GM21447 (cell line): ENCODE data around the gene TNNT2.

Source experiments
- ATAC-seq: cut with Tn5 transposase; IDR thresholded peaks from one replicate; pipeline ENCODE4 v1.9.1; 2021; ENCODE audit not compliant: unreplicated experiment

TNNT2 gene

DNA sequence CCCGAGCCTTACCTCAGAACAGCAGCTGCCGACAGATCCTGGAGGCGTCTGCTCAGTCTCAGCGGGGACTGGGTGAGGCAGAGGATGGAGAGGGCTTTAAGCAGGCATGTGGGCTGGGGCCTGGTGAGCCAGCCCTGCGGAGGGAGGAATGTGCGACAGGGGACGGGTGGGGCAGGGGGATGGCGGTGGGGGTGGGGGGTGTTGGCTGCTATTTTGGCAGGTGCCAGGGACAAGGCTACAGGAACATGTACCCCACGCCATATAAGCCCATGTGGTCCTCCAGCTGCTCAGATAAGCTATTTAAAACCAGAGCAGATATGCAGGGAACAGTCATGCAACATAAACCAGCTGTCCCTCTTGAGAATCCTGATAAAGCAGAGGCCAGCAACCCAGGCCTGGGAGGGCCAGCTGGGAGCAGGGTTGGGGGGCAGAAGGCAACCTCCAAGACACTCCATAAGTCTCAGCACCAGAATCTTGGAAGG is at the start of gene TNNT2:
TNNT2 (minus strand) TSS at position 70 of the 482 bp plus-strand sequence. CDS start 4,426 bp downstream, outside the sequence.
- no peak for ATAC-seq

DNA sequence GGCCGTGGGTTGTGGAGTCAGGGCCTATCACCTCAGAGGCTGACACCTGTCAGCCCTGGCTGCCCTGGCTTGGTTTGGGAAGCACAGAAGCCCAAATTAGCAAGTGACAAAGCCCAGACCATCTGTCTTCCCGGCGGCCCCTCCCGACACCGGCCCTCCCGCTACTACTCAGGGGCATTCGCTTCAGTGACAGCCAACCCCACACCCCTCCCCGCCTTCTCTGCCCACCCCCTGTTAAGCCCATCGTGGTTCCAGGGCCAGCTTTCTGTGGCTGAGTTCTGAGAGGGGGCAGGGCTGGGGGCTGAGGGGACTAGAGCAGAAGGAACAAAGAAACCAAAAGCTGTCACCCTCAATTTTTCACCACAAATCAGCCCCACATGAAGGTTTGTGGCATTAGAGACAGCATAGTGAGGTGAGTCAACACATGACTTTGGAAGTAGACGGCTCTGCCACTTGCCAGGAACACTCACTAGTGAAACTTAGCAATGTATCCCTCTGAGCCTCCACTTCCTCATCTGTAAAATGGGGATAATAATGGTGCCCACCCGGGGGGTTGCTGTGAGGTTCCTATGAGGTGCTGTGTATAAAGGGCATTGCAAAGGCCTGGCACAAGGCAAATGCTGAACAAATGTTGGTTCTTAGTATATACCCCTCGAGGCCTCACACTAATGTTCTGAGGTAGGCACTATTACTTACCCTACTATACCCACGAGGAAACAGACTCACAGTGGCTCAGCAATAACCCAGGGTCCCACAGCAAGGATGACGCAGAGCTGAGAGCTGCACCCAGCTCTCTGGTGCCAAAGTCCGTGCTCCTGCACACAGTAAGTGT is 49.2 kb upstream of the TNNT2 start:
- no peak for ATAC-seq

DNA sequence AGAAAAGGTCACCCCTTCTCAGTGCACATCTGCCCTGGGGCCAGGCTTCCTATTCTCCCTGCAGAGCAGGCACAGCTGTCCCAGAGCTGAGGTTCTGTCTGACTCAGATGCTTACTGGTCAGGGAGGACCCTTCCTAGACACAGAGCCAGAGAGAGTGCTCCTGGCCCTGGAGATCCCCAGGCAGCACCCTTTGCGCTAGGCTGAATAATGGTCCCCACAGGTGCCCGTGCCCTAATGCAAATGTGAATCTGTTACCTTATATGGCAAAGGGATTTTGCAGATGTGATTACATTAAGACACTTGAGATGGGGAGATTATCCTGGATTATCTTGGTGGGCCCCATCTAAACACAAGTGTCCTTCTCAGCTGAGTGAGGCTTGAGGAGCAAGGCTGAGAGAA is 46.7 kb upstream of the TNNT2 start:
- ATAC-seq = no peak

DNA sequence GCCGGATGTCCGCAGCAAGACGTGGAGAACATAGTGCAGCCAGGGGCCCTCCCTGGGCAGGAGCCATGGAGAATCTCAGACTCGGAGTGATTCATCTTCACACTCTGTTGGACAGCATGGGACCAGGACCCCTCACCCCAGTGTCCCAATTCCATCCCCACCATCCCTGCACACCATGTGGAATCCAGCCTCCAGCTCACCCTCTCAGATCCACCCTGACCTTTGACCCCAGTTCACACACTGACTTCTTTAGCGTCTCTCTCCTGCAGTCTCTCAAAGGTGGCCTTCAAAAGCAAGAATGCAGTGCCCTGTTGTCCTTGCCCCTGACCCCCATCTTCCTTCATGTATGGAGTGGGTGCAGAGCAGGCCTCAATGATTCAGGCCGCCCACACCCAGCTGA is 46.2 kb upstream of the TNNT2 start:
- ATAC-seq = no peak

DNA sequence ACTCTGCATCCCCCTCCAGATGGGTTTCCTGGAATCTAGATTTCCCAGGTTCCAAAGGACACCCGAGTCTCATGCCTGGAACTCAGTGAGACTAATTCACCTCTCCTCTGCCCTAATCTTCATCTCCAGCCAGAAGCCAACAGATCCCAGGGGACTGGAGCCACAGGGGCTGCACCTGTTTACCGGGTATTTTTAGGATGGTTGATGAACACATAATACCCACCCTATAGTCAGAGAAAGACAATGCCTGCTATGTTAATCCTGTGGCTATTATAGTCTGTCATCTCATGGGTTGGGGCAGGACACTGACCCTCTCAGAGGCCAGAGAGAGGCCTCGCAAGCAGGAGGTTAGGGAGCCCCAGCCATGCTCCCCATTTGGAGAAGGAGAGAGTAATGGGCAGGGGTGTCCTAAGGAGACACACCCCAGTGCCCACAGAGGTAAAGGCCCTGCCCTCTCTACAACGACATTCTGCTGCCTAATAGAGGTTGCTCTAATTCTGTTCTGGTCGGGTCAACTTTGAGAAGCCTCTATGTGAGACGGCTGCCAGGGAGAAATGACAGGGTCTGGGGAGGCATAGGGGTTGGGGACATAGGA is 45.1 kb upstream of the TNNT2 start:
- no peak for ATAC-seq

DNA sequence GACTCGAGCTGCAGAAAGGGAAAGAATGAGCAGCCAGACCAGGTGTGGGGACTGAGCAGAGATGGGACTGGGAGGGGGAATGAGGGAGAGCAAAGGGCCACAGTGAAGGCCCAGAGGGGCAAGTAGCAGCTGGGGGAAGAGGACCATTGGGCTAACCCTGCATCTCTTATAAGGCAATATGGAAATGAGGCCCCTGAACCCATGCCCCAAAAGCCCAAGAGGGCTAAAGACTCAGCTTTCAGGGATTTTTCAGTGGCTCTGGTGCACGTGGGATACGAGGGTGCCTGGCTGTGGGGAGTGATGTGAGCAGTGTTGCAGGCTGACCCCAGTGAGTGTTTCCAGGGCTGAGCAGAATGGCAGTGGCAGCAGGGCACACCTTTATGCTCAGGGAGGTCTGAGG is 44.5 kb upstream of the TNNT2 start:
- no peak for ATAC-seq

DNA sequence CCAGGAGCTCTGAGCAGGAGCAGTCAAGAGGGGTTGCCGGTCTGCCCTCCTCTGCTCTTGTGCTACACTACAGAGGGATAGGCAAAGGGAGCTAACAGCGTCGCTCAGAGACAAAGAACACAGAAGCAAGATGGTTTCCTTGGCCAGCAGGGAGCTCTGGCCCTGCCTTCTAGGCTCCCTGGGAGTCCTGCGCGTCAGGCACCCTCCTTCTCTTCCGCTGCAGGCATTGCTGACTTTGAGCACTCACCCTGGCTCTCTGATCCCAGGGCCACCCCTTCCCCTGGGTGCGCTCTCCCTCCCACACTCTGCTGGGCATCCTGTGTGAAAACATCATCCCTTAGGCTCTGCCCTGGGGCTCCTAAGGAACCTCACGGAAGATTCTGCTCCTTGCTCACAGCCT is 43.6 kb upstream of the TNNT2 start:
- ATAC-seq = no peak

DNA sequence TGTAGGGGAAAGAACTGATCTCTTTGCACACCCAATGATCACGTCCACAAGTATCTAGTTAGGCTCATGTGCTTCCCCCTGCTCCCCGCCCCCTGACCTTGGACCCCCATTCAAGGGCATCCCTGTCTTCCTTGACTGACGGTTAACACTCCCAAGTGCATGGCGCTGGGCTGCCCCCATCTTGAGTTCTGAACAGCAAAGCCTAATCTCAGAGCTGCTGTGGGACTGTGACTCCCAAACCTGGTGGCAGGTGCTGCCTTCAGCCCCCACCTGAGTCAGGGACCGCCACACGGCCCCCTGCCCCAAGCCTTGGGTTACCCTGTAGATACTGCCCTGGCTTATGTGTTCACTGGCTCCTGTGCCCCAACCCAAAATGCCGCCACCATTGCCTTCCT is 43.1 kb upstream of the TNNT2 start:
- no peak for ATAC-seq

DNA sequence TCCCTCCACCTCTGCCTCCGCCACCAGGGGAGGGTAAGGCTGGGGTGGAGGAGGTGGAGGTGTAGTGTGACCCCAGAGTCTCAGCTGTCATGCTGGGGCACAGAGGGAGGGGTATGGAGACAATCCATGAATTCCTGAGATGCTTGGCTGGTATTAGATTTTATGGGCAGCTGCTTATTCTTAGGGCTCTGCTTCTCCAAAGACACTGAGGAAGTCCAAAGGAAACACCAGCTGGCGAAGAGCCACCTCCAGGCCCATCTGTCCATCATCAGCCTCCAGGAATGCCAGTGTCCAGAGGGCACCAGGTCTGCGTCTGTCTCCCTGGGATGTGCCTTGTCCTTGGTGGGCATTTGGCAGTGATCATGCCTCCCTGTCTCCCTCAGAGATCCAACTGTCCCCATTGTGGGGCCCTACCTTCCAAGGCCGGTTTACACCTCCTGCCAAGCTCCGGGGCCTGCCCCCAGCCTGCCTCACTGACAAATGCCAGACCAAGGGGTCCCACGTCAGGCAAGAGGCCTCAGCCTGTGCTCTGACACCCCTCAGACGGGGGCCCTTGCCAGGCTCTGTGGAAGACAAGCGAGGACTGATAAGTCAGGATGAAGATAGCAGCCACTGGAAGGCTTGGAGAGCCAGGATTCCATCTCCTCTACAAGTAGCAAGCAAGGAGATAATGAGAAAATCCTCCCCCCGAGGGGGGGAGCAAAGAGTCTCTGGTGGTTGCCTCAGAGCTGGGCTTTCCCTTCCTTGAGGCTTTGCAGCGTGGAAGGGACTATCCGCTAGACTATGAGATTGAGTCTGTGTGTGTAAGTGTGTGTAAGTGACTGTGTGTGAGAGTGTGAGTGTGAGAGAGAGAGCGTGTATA is 42.5 kb upstream of the TNNT2 start:
- no peak for ATAC-seq

DNA sequence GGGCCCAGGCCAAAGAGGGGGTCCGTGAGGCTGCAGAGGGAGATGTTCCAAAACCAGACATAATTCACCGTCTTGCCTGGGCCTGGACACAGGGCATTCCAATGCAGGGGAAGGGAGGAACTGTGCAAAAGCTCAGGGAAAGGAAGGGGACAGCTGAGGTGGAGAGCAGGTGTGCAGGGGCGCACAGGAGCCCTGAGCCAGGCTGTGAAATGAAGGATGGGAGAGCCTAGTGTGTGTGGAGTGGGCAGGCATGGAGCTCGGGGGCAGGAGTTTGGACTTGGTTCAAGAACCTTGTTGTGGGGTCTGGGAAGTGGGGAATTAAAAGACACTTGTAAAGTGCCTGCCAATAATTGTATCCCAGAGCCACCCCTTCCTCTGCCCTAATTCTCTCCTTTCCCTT is 41.8 kb upstream of the TNNT2 start:
- ATAC-seq = no peak

DNA sequence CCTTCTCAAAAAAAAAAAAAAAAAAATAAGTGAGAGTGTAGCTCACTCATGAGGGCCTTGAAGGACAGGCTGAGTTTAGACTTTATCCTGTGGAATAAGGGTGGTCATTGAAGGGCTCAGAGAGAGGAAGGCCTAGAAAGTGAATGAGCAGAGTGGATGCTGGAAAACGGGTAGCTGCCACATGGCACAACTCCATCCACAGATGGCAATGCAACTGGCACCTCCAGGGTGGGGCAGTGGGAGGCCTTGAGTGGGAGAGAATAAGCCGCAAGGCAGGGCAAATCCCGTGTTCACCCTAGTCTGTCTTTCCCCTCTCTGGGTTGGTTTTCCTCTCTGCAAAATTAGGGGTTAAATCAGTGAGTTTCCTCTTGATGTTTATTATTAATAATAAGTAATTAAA is 41.0 kb upstream of the TNNT2 start:
- no peak for ATAC-seq

DNA sequence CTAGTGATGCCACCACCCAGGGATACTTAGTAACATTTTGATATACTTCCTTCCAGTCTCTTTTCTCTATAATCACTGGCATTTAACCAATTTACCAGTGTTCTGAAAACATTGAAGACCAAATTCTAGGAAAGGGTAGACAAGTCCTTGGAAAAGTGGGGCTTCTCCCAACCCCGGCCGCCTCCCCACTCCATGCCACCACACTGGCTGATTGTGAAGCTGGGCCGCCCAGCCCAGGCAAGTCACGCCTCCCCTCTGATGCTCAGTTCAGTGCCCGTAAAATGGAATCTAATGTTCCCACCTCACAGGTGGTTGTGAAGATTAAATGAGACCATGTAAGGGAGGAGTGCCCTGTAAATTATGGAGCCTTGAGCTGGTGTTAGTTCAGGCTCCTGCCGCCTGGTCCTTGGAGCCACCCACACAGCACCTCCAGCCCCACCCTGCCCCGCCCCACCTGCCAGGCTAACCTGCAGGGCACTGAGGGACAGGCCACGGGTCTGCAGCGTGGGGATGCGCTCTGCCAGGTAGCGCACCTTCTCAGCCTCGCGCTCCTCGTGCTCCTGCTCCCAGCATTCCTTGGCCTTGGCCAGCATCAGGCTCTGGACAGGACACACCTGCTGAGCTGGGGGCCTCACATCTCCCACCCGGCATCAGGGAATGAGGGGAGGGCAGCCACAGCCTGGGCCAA is 36.7 kb upstream of the TNNT2 start:
- no peak for ATAC-seq

DNA sequence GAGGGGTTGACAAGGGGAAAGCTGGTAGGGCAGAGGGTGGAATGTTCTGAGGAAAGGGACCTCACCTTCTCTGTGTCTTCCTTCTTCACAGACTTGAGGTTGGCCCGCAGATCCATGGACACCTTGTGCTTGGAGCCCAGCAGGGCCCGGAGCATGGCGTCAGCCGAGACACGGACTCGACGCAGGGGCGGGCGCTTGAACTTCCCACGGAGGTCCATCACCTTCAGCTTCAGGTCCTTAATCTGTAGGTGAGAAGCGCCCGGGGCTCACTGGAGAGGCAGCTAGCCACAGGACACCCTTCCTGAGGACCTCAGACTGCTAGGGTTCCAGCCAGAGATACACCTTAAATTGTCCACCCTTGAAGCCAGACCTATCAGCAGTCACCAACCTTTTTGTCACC is 33.8 kb upstream of the TNNT2 start:
- ATAC-seq = no peak

DNA sequence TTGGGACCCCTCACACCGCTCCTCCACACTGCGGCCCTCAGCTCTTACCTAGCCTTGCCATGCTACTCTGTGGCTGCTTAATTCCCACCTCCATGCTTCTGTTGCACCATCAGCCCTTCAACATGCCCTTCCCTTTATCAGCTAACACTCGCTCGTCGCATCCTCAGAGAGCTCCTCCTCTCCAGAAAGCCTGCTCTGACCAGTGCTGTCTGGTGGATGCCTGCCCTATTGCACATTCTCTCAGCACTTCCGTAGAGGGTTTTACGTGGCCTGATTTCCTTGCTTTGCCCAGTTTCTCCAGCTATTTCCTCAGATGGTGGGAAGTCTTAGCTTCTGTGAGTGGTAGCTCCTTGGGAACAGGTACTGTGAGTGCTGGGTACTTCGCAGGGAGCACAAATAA is 32.0 kb upstream of the TNNT2 start:
- ATAC-seq = no peak

DNA sequence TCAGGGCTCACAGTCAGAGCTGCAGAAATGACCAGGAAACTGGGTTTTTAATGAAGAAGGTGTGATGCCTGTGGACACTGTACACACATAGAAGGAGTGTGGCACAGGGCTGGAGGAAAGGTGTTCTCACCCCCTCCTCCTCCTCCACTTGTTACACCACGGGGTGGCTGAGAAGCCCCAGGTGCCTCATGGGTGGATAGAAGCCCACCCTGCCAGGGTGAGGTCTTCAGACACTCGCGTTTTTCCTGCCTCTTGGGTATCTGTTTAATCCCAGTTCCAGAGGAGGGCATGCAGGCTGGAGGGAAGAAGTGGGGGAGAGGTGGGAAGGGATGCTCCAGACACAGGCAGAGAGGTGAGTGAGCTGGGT is 31.3 kb upstream of the TNNT2 start:
- no peak for ATAC-seq

DNA sequence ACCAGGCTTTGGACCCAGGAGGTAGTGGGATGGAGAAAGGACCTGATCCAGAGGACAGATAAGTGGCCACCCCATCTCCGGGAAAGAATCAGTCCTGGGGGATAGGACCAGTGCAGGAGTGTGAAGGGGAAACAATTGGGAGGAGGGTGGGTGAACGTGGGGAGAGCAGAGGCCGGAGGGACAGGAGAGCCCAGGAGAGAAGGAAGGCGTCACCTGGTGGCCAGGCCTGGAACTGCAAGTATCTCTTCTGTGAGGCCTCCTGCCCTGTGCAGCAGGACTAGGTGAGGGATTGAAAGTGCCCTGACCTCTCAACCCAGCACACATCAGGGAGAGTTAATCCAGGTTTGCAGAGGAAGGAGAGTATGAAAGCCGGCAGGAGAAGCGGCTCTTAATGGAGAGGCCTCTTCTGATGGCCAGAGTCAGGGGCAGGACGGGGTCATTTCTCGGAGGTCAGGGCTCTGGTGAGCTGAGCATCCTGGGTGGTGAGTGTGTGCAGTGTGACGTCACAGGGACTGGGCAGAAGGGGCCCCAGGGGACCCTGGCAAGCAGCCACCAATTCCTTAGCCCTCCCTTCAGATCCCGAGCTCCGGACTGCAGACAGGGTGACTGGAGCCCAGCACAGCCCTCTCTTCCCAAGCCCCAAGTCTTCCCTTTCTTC is 30.8 kb upstream of the TNNT2 start:
- ATAC-seq = no peak

DNA sequence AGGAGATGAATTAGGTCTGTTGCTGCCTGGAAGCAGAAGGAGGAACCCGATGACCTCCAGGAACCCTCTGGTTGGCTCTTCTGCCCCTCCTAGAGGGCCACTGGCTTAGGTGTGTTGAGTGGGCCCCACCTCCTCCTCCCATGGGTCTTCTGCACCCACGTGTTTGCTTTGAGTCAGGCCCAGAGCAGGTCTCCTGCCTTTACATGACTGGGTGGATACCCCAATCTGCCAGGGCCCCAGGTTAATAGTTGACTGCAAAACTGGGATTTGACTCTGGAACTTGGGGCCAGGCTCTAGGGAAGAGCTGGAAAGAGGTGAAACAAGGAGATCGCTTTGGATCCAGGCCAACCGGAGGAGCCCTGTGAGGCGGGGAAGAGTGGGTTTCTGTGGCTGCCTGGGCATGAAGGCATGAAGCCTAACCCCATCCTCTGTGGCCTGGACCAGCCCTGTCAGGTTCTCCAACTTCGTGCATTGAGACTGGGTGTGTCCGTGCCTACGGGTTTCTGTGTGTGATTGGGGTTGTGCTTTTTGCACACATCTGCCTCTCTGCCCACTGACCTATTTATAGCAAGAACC is 29.4 kb upstream of the TNNT2 start:
- no peak for ATAC-seq

DNA sequence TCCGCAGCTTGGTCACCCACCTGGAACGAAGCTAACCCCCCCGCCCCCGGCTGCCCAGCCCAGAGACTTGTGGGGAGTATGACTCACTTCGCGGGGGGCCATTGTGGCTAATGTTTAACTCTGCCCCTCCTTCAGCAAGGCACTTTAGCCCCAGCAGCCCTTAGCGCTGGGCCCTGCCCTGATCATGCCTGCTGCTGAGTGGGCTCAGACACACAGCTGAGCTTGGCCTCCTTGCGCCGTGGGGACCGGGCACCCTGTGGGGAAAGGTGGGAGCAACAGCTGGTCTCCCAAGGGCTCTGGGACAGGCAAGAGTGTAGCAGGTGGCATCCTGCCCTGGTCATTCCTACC is 28.0 kb upstream of the TNNT2 start:
- ATAC-seq = no peak

DNA sequence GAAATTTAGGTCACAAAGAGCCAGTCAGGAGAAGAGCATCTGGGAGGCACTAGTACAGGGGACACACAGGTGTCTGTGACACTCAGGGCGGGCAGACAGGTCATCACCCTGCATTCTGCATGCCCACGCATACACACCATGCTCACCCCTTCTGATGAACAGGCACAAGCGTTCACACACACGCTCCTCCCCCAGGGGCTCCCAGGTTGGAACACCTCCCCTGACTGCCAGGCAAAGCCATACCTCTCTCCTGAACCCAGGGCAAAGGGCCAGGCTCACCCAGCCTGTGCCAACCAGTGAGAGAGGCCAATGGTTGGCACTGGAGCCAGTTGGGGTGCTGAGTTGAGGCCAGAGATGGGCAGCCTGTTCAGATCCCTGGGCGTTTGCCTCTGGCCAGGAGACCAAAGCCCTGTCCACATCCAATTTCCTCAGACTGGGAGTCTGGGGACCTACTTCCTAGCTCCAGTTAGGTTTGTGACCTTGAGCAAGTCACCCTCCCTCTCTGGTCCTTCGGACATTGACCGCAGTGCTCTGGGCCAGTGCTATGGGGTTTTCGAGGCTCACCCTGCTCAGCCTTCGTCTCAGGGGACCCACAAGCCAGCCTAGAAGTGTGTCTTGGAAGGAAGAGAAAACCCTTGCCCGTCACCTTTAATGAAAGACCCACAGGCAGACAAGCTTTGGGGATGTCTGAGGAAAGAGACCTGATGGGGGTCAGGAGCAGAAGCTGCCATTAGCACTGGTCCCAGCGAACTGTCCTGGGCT is 27.4 kb upstream of the TNNT2 start:
- no peak for ATAC-seq

DNA sequence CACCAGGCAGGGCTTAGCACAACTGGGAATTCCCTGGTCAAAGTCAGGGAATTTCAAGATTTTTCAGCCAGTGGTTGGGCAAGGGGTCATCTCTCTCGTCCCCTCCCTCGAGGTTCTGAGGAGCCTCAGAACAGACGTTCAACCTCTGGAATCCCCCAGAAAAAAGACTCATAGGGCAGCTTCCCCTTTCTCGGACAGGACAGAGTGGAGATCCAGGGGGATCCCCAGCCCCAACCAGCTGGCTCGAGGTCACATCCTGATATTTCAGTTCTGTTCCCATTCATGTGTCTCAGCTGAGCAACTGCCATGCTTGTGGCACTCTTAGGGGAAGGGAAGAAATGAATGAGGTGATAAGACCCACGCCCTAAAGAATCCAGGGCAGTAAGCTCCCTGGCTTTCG is 26.6 kb upstream of the TNNT2 start:
- ATAC-seq = peak; percentile 43
